H1 (cell line): ENCODE results near the gene ARHGAP21.

Source experiments
- CBX8 ChIP-seq: fragments of 300-800, 300-1000 bp; sonication (generic); IDR thresholded peaks from 2 replicates; pipeline ENCODE4 v1.7.1; 2016; ENCODE audit warnings: low read depth, low read length, borderline replicate concordance
- CHD1 ChIP-seq: IDR thresholded peaks from 2 replicates; pipeline ENCODE4 v1.6.1; 2012; ENCODE audit warnings: low read depth, low read length, improper control_type of control experiment
- CREB1 ChIP-seq: IDR thresholded peaks from 2 replicates; pipeline ENCODE4 v1.6.1; 2012; ENCODE audit warnings: inconsistent platforms
- CTCF ChIP-seq, 3 experiments: IDR thresholded peaks; 1 replicate in 2 of 3; 2 replicates in 1 of 3; pipeline versions ENCODE4 v1.5.1 to v1.6.1; 2011; ENCODE audit warnings: low read length in 3 of 3, mild to moderate bottlenecking in 3 of 3, inconsistent platforms in 2 of 3, low read depth in 1 of 3, moderate library complexity in 1 of 3; ENCODE audit not compliant: insufficient read depth in 1 of 3; ENCODE audit errors: control extremely low read depth in 1 of 3
- EP300 ChIP-seq, 2 experiments: IDR thresholded peaks; 1 replicate in 1 of 2; 2 replicates in 1 of 2; pipeline ENCODE4 v1.6.1; 2011 to 2012; ENCODE audit warnings: low read depth in 2 of 2, low read length in 2 of 2, mild to moderate bottlenecking in 2 of 2, borderline replicate concordance in 1 of 2, inconsistent platforms in 1 of 2, moderate library complexity in 1 of 2
- GTF2F1 ChIP-seq: IDR thresholded peaks from 2 replicates; pipeline ENCODE4 v1.6.1; 2012; ENCODE audit warnings: low read depth, low read length, improper control_type of control experiment, borderline replicate concordance
- POLR2A ChIP-seq, 2 experiments: IDR thresholded peaks; 1 replicate in 1 of 2; 2 replicates in 1 of 2; pipeline ENCODE4 v1.6.1; 2011; ENCODE audit warnings: low read depth in 2 of 2, low read length in 2 of 2, mild to moderate bottlenecking in 2 of 2; ENCODE audit errors: control extremely low read depth in 1 of 2
- POLR2AphosphoS5 ChIP-seq: IDR thresholded peaks from 2 replicates; pipeline ENCODE4 v1.6.1; 2011; ENCODE audit warnings: low read depth, low read length
- SP2 ChIP-seq: IDR thresholded peaks from 2 replicates; pipeline ENCODE4 v1.6.1; 2012; ENCODE audit warnings: mild to moderate bottlenecking, low read length, inconsistent platforms
- TEAD4 ChIP-seq: IDR thresholded peaks from 2 replicates; pipeline ENCODE4 v1.6.1; 2012; ENCODE audit warnings: low read depth, low read length, inconsistent platforms, mixed read lengths
- TF ChIP-seq, protein P1 (sequence below): IDR thresholded peaks from 2 replicates; pipeline ENCODE4 v1.6.1; 2011; ENCODE audit warnings: low read depth, mild to moderate bottlenecking, low read length; ENCODE audit not compliant: insufficient read depth

- TF ChIP-seq POLR2A (IDR thresholded peaks at IDR 0.05; ENCODE audit: control extremely low read depth in 1 of 2, low read depth in 2 of 2, low read length in 2 of 2) (no peak), CREB1 (no peak), POLR2AphosphoS5 (no peak), CTCF (IDR thresholded peaks at IDR 0.05; ENCODE audit: control extremely low read depth in 1 of 3, insufficient read depth in 1 of 3, low read depth in 1 of 3, low read length in 3 of 3) (no peak), GTF2F1 (no peak), CHD1 (no peak), SP2 (no peak), CBX8 (no peak), TEAD4 (no peak), EP300 (IDR thresholded peaks at IDR 0.05; ENCODE audit: borderline replicate concordance in 1 of 2, low read depth in 2 of 2, low read length in 2 of 2) (no peak)
- TF ChIP-seq, protein P1, sequence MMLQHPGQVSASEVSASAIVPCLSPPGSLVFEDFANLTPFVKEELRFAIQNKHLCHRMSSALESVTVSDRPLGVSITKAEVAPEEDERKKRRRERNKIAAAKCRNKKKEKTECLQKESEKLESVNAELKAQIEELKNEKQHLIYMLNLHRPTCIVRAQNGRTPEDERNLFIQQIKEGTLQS: no peak
These were observed 149.5 kb downstream of the ARHGAP21 start for GRCh38 chr10:24574161-24574560.
